ENCODE results near the gene HMOX1.

HMOX1 gene

DNA sequence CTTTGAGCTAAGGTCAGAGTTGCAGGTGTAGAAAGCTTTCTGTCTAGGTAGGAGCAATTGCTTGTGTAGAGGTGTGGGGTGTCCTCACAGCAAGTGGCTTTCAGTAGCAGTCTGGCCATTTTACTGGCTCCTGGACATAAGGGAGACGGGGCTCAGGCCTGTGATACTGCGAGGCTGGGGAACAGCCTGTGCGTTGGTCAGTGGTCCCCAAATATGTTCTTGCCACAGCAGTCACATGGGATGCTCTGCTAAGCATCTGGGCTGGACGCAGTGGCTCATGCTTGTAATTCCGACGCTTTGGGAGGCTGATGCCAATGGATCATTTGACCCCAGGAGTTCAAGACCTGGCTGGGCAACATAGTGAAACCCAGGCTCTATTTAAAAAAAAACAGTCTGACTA lies 21.0 kb downstream of the HMOX1 start:
- TF ChIP-seq CTCF (conservative IDR thresholded peaks at IDR 0.05) (no peak), ZFX (IDR thresholded peaks at IDR 0.05) (no peak)
- H3K27ac ChIP-seq = no peak overlapping the region

DNA sequence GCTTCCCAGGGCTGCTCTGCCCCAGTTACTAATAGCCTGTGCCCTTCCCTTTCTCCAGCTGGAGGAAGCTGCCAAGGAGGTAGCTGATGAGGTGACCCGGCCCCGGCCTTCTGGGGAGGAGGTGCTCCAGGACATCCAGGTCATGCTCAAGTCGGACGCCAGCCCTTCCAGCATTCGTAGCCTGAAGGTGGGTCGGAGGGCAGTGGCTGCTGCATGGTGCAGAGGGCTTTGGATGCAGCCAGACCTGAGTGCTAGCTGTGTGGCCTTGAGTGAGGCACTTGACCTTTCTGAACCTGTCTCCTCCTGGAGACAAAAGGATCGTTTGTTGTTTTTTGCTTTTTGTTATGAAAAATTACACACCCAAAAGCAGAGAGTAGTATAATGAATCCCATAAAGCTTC lies 22.5 kb downstream of the HMOX1 start:
- TF ChIP-seq ZFX (IDR thresholded peaks at IDR 0.05) (no peak), CTCF (conservative IDR thresholded peaks at IDR 0.05) (no peak)
- H3K27ac ChIP-seq = no peak overlapping the region

DNA sequence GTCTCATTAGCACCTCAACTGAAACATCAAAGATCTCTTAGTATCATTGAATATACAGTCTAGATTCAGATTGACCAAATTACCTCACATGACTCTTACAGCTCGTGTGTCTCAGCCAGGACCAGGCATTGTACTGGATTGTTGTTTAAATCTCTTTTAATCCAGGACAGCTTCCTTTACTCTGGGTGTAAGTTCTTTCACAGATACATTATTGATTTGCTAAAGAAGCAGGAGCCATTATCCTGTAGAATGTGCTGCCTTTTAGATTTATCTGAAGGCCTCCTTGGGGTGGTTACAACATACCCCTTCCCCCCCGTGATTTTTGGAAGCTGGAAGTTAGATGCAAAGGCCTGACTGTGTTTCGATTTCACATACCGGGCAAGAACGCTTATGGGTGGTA lies 23.3 kb downstream of the HMOX1 start:
- no peak for TF ChIP-seq ZFX (IDR thresholded peaks at IDR 0.05)
- no peak for TF ChIP-seq CTCF (conservative IDR thresholded peaks at IDR 0.05)
- no peak overlapping the region for H3K27ac ChIP-seq

DNA sequence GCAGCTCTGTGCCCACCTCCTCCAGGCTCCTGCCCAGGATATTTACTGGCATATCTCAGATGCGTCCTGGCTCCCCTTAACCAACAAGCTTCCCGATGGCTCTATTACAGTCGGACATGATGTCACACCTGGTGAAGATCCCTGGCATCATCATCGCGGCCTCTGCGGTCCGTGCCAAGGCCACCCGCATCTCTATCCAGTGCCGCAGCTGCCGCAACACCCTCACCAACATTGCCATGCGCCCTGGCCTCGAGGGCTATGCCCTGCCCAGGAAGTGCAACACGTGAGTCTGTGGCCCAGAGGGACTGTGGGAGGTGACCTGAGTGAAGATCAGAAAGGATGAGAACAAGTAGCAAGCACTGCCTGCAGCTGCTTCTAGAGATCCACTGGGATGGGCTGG lies 25.5 kb downstream of the HMOX1 start:
- no peak overlapping the region for H3K27ac ChIP-seq
- TF ChIP-seq ZFX (IDR thresholded peaks at IDR 0.05) (no peak), CTCF (conservative IDR thresholded peaks at IDR 0.05) (no peak)

DNA sequence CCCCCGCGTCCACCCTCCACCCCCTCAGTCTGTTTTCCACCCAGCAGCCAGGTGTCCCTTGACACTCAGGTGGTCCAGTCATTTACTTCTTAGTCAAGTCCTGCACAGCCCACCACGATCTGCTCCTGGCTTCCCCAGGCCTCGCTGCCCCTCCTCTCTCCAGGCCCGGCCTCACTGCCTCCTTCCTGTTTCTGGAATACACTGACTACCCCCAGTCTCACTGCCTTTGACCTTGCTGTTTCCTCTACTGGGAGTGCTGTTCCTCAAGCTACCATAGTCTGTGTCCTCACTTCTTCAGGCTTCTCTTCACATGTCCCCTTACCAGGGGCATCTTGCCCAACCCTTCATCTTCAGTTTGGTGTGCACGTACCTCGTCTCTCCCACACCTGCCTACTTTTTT lies 26.5 kb downstream of the HMOX1 start:
- no peak overlapping the region for H3K27ac ChIP-seq
- TF ChIP-seq CTCF (conservative IDR thresholded peaks at IDR 0.05) (no peak), ZFX (IDR thresholded peaks at IDR 0.05) (no peak)

GRCh38 chr22:35409783-35410662 lies 29.1 kb downstream of the HMOX1 start:
- TF ChIP-seq CTCF (conservative IDR thresholded peaks at IDR 0.05) = no peak
- TF ChIP-seq ZFX (IDR thresholded peaks at IDR 0.05) = no peak
- no peak overlapping the region for H3K27ac ChIP-seq

GRCh38 chr22:35410663-35411034 lies 29.8 kb downstream of the HMOX1 start:
- no peak overlapping the region for H3K27ac ChIP-seq
- no peak for TF ChIP-seq CTCF (conservative IDR thresholded peaks at IDR 0.05)
- TF ChIP-seq ZFX (IDR thresholded peaks at IDR 0.05) = no peak

Data from C4-2B (cell line).